HL-60 (cell line): ENCODE results near the gene C16orf82.

ENCODE experiments used
- DNase-seq, 2 experiments: peaks; one replicate each; pipeline ENCODE4 v3.0.0-alpha.2; 2010 to 2020; ENCODE audit warnings: low read depth in 1 of 2, low spot score in 1 of 2
- H3K27ac ChIP-seq: fragments of 250-450 bp; sonication (Bioruptor Pico); replicated peaks from 2 replicates; pipeline ENCODE4 v1.5.1; 2020; ENCODE audit warnings: mild to moderate bottlenecking, moderate library complexity
- H3K27me3 ChIP-seq: fragments of 250-450 bp; sonication (Bioruptor Pico); 2 replicates; pipeline ENCODE4 v1.5.1; 2021; ENCODE audit warnings: mild to moderate bottlenecking, moderate library complexity; ENCODE audit not compliant: insufficient read depth, poor library complexity, severe bottlenecking
- H3K4me3 ChIP-seq: replicated peaks from 2 replicates; pipeline ENCODE4 v1.5.1; 2011; ENCODE audit warnings: mild to moderate bottlenecking, control low read depth, low read length; ENCODE audit not compliant: insufficient read depth
- CTCF ChIP-seq: IDR thresholded peaks from one replicate; pipeline ENCODE4 v1.5.1; 2011; ENCODE audit warnings: low read length, control low read depth, inconsistent platforms; ENCODE audit not compliant: insufficient read depth
- GABPA ChIP-seq: IDR thresholded peaks from 2 replicates; pipeline ENCODE4 v1.6.1; 2012; ENCODE audit warnings: low read depth
- POLR2AphosphoS5 ChIP-seq: IDR thresholded peaks from 2 replicates; pipeline ENCODE4 v1.6.1; 2012; ENCODE audit warnings: low read depth
- REST ChIP-seq: IDR thresholded peaks from 2 replicates; pipeline ENCODE4 v1.6.1; 2012; ENCODE audit warnings: low read depth; ENCODE audit not compliant: insufficient replicate concordance
- SPI1 ChIP-seq: IDR thresholded peaks from 2 replicates; pipeline ENCODE4 v1.6.1; 2012; ENCODE audit warnings: low read depth, mild to moderate bottlenecking, borderline replicate concordance

Gene C16orf82

GRCh38 chr16:27096375-27096774 lies 29.6 kb downstream of the C16orf82 start:
- TF ChIP-seq GABPA, result no peak
- no peak for TF ChIP-seq CTCF
- TF ChIP-seq REST, result no peak
- no peak for TF ChIP-seq POLR2AphosphoS5
- TF ChIP-seq SPI1, result no peak
- Histone ChIP-seq H3K27me3 (no peaks in the 10 kb centered on the region), H3K27ac (no peak overlapping the region), H3K4me3 (no peak overlapping the region)
- DNase-seq, result no peak

GRCh38 chr16:27097800-27098230 lies 31.1 kb downstream of the C16orf82 start:
- TF ChIP-seq REST, result no peak
- TF ChIP-seq POLR2AphosphoS5, result no peak
- no peak for TF ChIP-seq GABPA
- no peak for TF ChIP-seq SPI1
- TF ChIP-seq CTCF, result no peak
- H3K27me3 ChIP-seq, result no peaks in the 10 kb centered on the region
- DNase-seq, result no peak
- no peak overlapping the region for H3K27ac ChIP-seq
- no peak overlapping the region for H3K4me3 ChIP-seq

- H3K4me3 ChIP-seq, result no peak overlapping the region
- TF ChIP-seq REST (no peak), GABPA (no peak)
- H3K27ac ChIP-seq, result no peak overlapping the region
- no peaks in the 10 kb centered on the region for H3K27me3 ChIP-seq
- DNase-seq, result no peak
Observed at GRCh38 chr16:27098366-27099049, 31.8 kb downstream of the C16orf82 start.
